ENCODE results near the gene TRIP13.

TRIP13 gene

DNA sequence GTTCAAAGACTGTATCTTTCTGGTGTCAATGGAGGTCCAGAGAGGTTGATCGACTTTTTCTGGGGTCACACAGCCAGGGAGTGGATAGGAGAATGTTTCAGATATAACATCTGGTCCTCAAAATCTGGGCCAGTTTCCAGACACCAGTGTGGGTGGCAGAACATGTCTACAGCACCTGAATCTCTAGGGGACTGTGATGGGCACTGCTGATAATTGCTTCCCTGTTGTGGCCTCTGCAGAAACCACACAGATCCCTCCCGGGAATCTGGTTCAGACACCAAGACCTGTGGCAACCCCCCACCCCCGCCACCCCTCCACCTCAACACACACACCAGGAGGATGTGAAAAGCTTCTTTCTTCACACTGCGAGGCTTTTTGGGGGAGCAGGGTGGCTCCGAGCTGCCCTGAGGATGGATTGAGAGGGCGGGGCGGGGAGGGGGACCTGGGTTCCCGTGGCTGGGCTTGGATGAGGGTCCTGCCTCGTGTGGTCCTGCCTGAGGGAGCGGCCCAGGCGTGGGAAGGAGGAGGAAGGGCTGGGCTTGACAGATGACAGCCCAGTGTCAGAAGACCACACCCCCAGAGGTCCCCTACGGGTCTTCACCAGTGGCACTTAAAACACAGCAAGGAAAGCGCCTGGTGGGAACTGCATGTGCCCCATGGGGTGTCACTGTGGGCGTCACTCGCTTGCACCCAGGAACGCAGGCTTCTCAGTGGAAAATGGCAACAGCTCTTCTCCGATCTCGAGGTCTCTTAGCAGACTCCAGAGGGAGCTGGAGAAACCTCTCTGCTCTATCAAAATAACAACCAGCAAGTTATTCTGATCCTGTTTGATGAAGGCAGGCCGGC, 55.2 kb downstream of the TRIP13 start:
- DNase-seq (ENCODE audit: low read depth), result no peak
- TF ChIP-seq, protein P1, sequence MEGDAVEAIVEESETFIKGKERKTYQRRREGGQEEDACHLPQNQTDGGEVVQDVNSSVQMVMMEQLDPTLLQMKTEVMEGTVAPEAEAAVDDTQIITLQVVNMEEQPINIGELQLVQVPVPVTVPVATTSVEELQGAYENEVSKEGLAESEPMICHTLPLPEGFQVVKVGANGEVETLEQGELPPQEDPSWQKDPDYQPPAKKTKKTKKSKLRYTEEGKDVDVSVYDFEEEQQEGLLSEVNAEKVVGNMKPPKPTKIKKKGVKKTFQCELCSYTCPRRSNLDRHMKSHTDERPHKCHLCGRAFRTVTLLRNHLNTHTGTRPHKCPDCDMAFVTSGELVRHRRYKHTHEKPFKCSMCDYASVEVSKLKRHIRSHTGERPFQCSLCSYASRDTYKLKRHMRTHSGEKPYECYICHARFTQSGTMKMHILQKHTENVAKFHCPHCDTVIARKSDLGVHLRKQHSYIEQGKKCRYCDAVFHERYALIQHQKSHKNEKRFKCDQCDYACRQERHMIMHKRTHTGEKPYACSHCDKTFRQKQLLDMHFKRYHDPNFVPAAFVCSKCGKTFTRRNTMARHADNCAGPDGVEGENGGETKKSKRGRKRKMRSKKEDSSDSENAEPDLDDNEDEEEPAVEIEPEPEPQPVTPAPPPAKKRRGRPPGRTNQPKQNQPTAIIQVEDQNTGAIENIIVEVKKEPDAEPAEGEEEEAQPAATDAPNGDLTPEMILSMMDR (IDR thresholded peaks at IDR 0.05; ENCODE audit: low read depth, low read length, missing control alignments), result no peak
- H3K4me3 ChIP-seq (ENCODE audit: low read depth, low read length), result no peak overlapping the region

- TF ChIP-seq, protein P1 (IDR thresholded peaks at IDR 0.05; ENCODE audit: low read depth, low read length, missing control alignments), result no peak
- DNase-seq (ENCODE audit: low read depth), result no peak
- H3K4me3 ChIP-seq (ENCODE audit: low read depth, low read length), result no peak overlapping the region
Observed at GRCh38 chr5:948472-949274, 56.0 kb downstream of the TRIP13 start.

DNA sequence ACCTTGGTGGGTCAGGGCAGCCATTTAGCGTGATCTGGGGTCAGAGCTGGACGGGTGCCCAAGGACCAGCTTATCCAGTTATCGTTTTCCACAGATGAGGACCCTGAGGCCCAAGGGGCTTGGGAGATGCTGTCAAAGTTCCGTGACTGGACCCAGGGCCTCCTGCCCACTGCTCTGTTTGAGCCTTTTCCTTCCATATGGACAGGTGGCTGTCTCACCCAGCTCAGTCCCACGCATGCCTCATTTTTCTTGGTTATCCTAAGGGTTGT, 56.5 kb downstream of the TRIP13 start:
- no peak for DNase-seq (ENCODE audit: low read depth)
- no peak overlapping the region for H3K4me3 ChIP-seq (ENCODE audit: low read depth, low read length)
- TF ChIP-seq, protein P1 (IDR thresholded peaks at IDR 0.05; ENCODE audit: low read depth, low read length, missing control alignments), result no peak

DNA sequence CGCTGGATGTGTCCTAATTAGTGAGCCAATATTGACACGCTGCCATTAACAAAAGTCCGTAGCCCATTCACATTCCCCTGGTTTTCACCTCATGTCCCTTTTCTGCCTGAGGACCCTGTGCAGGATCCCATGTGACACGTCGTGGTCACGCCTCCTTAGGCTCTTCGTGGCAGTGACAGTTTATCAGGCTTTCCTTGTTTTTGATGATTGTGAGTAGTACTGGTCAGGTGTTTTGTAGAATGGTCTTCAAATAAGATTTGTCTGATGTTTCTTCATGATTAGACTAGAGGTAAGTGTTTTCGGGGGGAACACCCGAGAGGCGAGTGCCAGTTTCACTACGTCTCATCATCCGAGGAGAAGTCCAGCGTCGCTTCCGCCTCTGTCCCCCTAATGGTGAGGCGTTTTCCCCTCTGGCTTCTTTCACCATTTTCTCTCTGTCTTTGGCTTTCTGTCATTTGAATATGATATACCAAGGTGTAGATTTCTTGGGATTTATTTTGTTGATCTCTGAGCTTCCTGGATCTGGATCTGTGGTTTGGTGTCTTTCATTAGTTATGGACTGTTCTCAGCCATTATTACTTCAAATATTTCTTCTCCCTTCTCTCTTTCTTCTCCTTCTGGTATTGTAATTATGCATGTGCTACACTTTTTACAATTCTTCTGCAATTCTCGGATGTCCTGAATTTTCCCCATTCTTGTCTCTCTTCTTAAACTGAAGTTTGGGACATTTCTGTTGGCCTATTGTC, 57.3 kb downstream of the TRIP13 start:
- DNase-seq (ENCODE audit: low read depth), result no peak

GRCh38 chr5:951940-952596, 59.4 kb downstream of the TRIP13 start:
- DNase-seq (ENCODE audit: low read depth), result no peak
- TF ChIP-seq, protein P1 (IDR thresholded peaks at IDR 0.05; ENCODE audit: low read depth, low read length, missing control alignments), result no peak
- H3K4me3 ChIP-seq (ENCODE audit: low read depth, low read length), result no peak overlapping the region

More for the DNA sequence above, 57.3 kb downstream of the TRIP13 start:
- no peak overlapping the region for H3K4me3 ChIP-seq (ENCODE audit: low read depth, low read length)
- TF ChIP-seq, protein P1 (IDR thresholded peaks at IDR 0.05; ENCODE audit: low read depth, low read length, missing control alignments), result no peak

- TF ChIP-seq, protein P1 (IDR thresholded peaks at IDR 0.05; ENCODE audit: low read depth, low read length, missing control alignments), result no peak
- DNase-seq (ENCODE audit: low read depth), result no peak
- no peak overlapping the region for H3K4me3 ChIP-seq (ENCODE audit: low read depth, low read length)
Observed at GRCh38 chr5:952597-953271, 60.0 kb downstream of the TRIP13 start.

Data from GM12864 (cell line).